GM10847 (cell line): ENCODE results near the gene NRXN2.

Experiments used
- POLR2A ChIP-seq: IDR thresholded peaks from 2 replicates; pipeline ENCODE4 v1.6.1; 2011; ENCODE audit not compliant: insufficient read length; ENCODE audit errors: extremely low read depth

The NRXN2 gene

GRCh38 chr11:64723117-64723906 is at the start of gene NRXN2:
TSS of gene NRXN2 (minus strand) at chr11:64723197. CDS start at chr11:64713699, 9,498 bp downstream.
- TF ChIP-seq POLR2A, result no peak

GRCh38 chr11:64772303-64773018 is 49.5 kb upstream of the NRXN2 start:
- TF ChIP-seq POLR2A, result no peak

GRCh38 chr11:64771861-64772260 is 48.9 kb upstream of the NRXN2 start:
- TF ChIP-seq POLR2A, result no peak

GRCh38 chr11:64770120-64770519 is 47.1 kb upstream of the NRXN2 start:
- no peak for TF ChIP-seq POLR2A

GRCh38 chr11:64769283-64769682 is 46.3 kb upstream of the NRXN2 start:
- no peak for TF ChIP-seq POLR2A

GRCh38 chr11:64768300-64768694 is 45.3 kb upstream of the NRXN2 start:
- no peak for TF ChIP-seq POLR2A

- TF ChIP-seq POLR2A, result no peak
These were observed 44.6 kb upstream of the NRXN2 start for GRCh38 chr11:64767344-64768299.

- no peak for TF ChIP-seq POLR2A
These were observed 43.9 kb upstream of the NRXN2 start for GRCh38 chr11:64766881-64767280.

- no peak for TF ChIP-seq POLR2A
These were observed 43.1 kb upstream of the NRXN2 start for GRCh38 chr11:64765851-64766665.

- no peak for TF ChIP-seq POLR2A
These were observed 42.4 kb upstream of the NRXN2 start for GRCh38 chr11:64765291-64765850.

- TF ChIP-seq POLR2A, result no peak
These were observed 41.8 kb upstream of the NRXN2 start for GRCh38 chr11:64764753-64765152.

GRCh38 chr11:64764040-64764611 is 41.1 kb upstream of the NRXN2 start:
- TF ChIP-seq POLR2A, result no peak

GRCh38 chr11:64763526-64764039 is 40.6 kb upstream of the NRXN2 start:
- TF ChIP-seq POLR2A, result no peak
